Neural cell (in vitro differentiated cells): ENCODE data around the gene PPP3CA. TPM values are rescaled to one million over a fixed set of nuclear protein-coding genes. Genes with fewer than 3 reads are reported as not detected.

Experiments
- H2AFZ ChIP-seq: fragments of 200-600, 300-800 bp; sonication (generic), shearing (Covaris generic); 2 replicates; pipeline ENCODE4 v1.6.0; 2014; ENCODE audit warnings: low read depth, mild to moderate bottlenecking, antibody characterized with exemption, low read length, moderate library complexity
- H3F3A ChIP-seq: fragments of 200-600 bp; shearing (Covaris generic); 2 replicates; pipeline ENCODE4 v1.6.1; 2016; ENCODE audit warnings: mild to moderate bottlenecking, moderate library complexity, mixed read lengths, antibody characterized with exemption, low read length; ENCODE audit not compliant: insufficient read depth, poor library complexity, severe bottlenecking
- H3K27ac ChIP-seq: fragments of 200-600, 300-800 bp; sonication (generic), shearing (Covaris generic); 2 replicates; pipeline ENCODE4 v1.5.1; 2014; ENCODE audit warnings: mild to moderate bottlenecking, low read length, moderate library complexity
- H3K27me3 ChIP-seq: fragments of 300-800, 200-600 bp; sonication (generic), shearing (Covaris generic); 2 replicates; pipeline ENCODE4 v1.6.0; 2014; ENCODE audit warnings: mild to moderate bottlenecking, low read depth, low read length, moderate library complexity; ENCODE audit not compliant: insufficient read depth
- H3K36me3 ChIP-seq: fragments of 300-800, 200-600 bp; sonication (generic), shearing (Covaris generic); 2 replicates; pipeline ENCODE4 v1.5.1; 2014; ENCODE audit warnings: mild to moderate bottlenecking, antibody characterized with exemption, low read length, moderate library complexity; ENCODE audit not compliant: insufficient read depth
- H3K4me2 ChIP-seq: fragments of 300-800, 200-600 bp; sonication (generic), shearing (Covaris generic); 2 replicates; pipeline ENCODE4 v1.6.0; 2014; ENCODE audit warnings: mild to moderate bottlenecking, low read length
- H3K4me3 ChIP-seq: fragments of 300-800, 200-600 bp; sonication (generic), shearing (Covaris generic); 2 replicates; pipeline ENCODE4 v1.5.1; 2014; ENCODE audit warnings: mild to moderate bottlenecking, low read length, moderate library complexity
- H3K79me2 ChIP-seq: fragments of 200-600 bp; shearing (Covaris generic); replicated peaks from 2 replicates; pipeline ENCODE4 v1.6.0; 2014; ENCODE audit warnings: mild to moderate bottlenecking, low read length, moderate library complexity; ENCODE audit not compliant: insufficient read depth
- H3K9ac ChIP-seq: fragments of 300-800, 200-600 bp; sonication (generic), shearing (Covaris generic); 2 replicates; pipeline ENCODE4 v1.6.1; 2016; ENCODE audit warnings: mild to moderate bottlenecking, low read length, mixed read lengths
- H3K9me2 ChIP-seq: fragments of 200-600 bp; shearing (Covaris generic); 2 replicates; pipeline ENCODE4 v1.6.1; 2016; ENCODE audit warnings: mild to moderate bottlenecking, low read length, mixed read lengths; ENCODE audit not compliant: insufficient read depth
- H3K9me3 ChIP-seq: fragments of 200-600, 300-800 bp; sonication (generic), shearing (Covaris generic); 2 replicates; pipeline ENCODE4 v1.6.1; 2016; ENCODE audit warnings: mild to moderate bottlenecking, mixed run types, low read length, moderate library complexity, mixed read lengths
- H4K20me1 ChIP-seq: fragments of 200-600 bp; shearing (Covaris generic); 2 replicates; pipeline ENCODE4 v1.6.1; 2016; ENCODE audit warnings: mild to moderate bottlenecking, mixed run types; ENCODE audit not compliant: insufficient read depth
- CTCF ChIP-seq: fragments of 450-650 bp; IDR thresholded peaks from 2 replicates; pipeline ENCODE4 v1.5.1; 2014; ENCODE audit warnings: antibody characterized with exemption, mild to moderate bottlenecking, moderate library complexity; ENCODE audit not compliant: poor library complexity, severe bottlenecking
- EP300 ChIP-seq: fragments of 450-650 bp; conservative IDR thresholded peaks from 2 replicates; pipeline ENCODE4 v1.6.1; 2014; ENCODE audit warnings: antibody characterized with exemption, mild to moderate bottlenecking, moderate library complexity; ENCODE audit not compliant: poor library complexity, severe bottlenecking
- EZH2 ChIP-seq: fragments of 200-600, 300-800 bp; shearing (Covaris generic), sonication (generic); IDR thresholded peaks from 2 replicates; pipeline ENCODE4 v1.6.1; 2014; ENCODE audit warnings: antibody characterized with exemption, low read length, borderline replicate concordance, mild to moderate bottlenecking; ENCODE audit not compliant: insufficient read depth, poor library complexity, severe bottlenecking
- MXI1 ChIP-seq: fragments of 450-650 bp; conservative IDR thresholded peaks from 2 replicates; pipeline ENCODE4 v1.6.1; 2014; ENCODE audit warnings: antibody characterized with exemption, mild to moderate bottlenecking; ENCODE audit not compliant: poor library complexity, severe bottlenecking
- POLR2AphosphoS5 ChIP-seq: IDR thresholded peaks from 2 replicates; pipeline ENCODE4 v1.6.1; 2012
- RAD21 ChIP-seq: fragments of 450-650 bp; conservative IDR thresholded peaks from 2 replicates; pipeline ENCODE4 v1.6.1; 2014; ENCODE audit warnings: antibody characterized with exemption, mild to moderate bottlenecking, moderate library complexity
- SMC3 ChIP-seq: fragments of 450-650 bp; conservative IDR thresholded peaks from 2 replicates; pipeline ENCODE4 v1.6.1; 2014; ENCODE audit warnings: antibody characterized with exemption, mild to moderate bottlenecking, moderate library complexity; ENCODE audit not compliant: poor library complexity
- TAF1 ChIP-seq: IDR thresholded peaks from 2 replicates; pipeline ENCODE4 v1.6.1; 2012; ENCODE audit warnings: low read depth
- polyA plus RNA-seq: library from polyadenylated mRNA; depleted of rRNA; stranded (reverse); fragments of >200 nt; gene quantifications from 2 replicates; pipeline ENCODE4 v1.2.3, GENCODE V29; 2014
- TF ChIP-seq, protein P1 (sequence below): IDR thresholded peaks from 2 replicates; pipeline ENCODE4 v1.6.1; 2012; ENCODE audit warnings: borderline replicate concordance

The PPP3CA gene
- polyA plus RNA-seq, 1 donor from 2014 or later, result 78.2 TPM

DNA sequence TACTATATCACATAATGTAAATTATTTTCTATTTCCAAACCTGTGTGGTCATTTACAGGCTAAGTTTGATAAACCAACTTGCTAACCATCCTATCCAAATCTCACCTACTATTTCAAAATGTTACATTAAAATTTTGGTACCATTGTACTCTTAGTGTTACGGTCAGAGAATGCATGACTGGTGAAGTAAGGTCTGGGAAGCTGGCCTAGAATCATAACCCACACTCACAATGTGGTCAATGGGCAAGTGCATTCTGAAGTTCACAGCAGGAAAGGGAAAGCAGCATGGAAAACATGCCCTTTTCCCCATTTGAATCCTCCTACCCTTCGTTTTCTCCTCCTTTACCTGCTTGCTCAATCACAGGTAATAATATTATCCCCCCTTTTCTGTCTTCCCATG, 54.4 kb downstream of the PPP3CA start:
- H3K9ac ChIP-seq, result no peak overlapping the region
- H3K27me3 ChIP-seq, result no peaks in the 10 kb centered on the region
- no peaks in the 10 kb centered on the region for H3F3A ChIP-seq
- H3K9me2 ChIP-seq, result no peaks in the 10 kb centered on the region
- H3K27ac ChIP-seq, result no peak overlapping the region
- H3K4me2 ChIP-seq, result no peak overlapping the region
- no peaks in the 10 kb centered on the region for H3K9me3 ChIP-seq
- peaks cover 6% of the 10 kb centered on the region for H3K79me2 ChIP-seq
- H3K36me3 ChIP-seq, result no peaks in the 10 kb centered on the region
- H4K20me1 ChIP-seq, result no peaks in the 10 kb centered on the region
- H3K4me3 ChIP-seq, result no peak overlapping the region
- TF ChIP-seq EZH2 (no peak), MXI1 (no peak), EP300 (no peak), SMC3 (no peak), TAF1 (no peak), RAD21 (no peak), CTCF (no peak), POLR2AphosphoS5 (no peak)
- TF ChIP-seq, protein P1, sequence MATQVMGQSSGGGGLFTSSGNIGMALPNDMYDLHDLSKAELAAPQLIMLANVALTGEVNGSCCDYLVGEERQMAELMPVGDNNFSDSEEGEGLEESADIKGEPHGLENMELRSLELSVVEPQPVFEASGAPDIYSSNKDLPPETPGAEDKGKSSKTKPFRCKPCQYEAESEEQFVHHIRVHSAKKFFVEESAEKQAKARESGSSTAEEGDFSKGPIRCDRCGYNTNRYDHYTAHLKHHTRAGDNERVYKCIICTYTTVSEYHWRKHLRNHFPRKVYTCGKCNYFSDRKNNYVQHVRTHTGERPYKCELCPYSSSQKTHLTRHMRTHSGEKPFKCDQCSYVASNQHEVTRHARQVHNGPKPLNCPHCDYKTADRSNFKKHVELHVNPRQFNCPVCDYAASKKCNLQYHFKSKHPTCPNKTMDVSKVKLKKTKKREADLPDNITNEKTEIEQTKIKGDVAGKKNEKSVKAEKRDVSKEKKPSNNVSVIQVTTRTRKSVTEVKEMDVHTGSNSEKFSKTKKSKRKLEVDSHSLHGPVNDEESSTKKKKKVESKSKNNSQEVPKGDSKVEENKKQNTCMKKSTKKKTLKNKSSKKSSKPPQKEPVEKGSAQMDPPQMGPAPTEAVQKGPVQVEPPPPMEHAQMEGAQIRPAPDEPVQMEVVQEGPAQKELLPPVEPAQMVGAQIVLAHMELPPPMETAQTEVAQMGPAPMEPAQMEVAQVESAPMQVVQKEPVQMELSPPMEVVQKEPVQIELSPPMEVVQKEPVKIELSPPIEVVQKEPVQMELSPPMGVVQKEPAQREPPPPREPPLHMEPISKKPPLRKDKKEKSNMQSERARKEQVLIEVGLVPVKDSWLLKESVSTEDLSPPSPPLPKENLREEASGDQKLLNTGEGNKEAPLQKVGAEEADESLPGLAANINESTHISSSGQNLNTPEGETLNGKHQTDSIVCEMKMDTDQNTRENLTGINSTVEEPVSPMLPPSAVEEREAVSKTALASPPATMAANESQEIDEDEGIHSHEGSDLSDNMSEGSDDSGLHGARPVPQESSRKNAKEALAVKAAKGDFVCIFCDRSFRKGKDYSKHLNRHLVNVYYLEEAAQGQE, result no peak
- H2AFZ ChIP-seq, result no peak overlapping the region

DNA sequence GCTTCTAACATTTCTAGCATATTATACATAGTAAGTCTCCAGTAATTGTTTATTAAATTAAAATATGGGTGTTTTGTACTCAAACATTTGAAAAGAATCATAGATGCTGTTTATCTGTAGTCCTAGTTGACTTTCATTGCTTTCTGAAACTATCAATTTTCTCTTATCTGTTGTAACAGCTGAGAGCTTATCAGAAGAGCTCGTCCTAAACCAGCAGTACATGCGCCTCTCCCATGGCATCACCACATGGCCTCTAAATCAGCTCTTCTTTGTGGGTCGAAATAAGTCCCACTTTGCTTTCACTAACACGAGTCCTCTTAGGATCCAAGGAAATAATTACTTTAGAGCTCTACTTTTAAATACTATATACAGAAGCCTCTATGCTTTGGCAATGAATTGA, 55.1 kb downstream of the PPP3CA start:
- TF ChIP-seq EP300 (no peak), POLR2AphosphoS5 (no peak), SMC3 (no peak), RAD21 (no peak), MXI1 (no peak), EZH2 (no peak), CTCF (no peak)
- TF ChIP-seq, protein P1, result no peak

More for the DNA sequence above, 55.1 kb downstream of the PPP3CA start:
- H4K20me1 ChIP-seq, result no peaks in the 10 kb centered on the region
- H3K27ac ChIP-seq, result no peak overlapping the region
- H3K79me2 ChIP-seq, result peaks cover 6% of the 10 kb centered on the region
- no peak overlapping the region for H3K9ac ChIP-seq
- no peaks in the 10 kb centered on the region for H3F3A ChIP-seq
- no peaks in the 10 kb centered on the region for H3K9me2 ChIP-seq
- H3K36me3 ChIP-seq, result no peaks in the 10 kb centered on the region
- H3K27me3 ChIP-seq, result no peaks in the 10 kb centered on the region
- H3K4me2 ChIP-seq, result no peak overlapping the region
- H3K4me3 ChIP-seq, result no peak overlapping the region
- no peaks in the 10 kb centered on the region for H3K9me3 ChIP-seq
- H2AFZ ChIP-seq, result no peak overlapping the region
